OCI-LY7 (cell line): ENCODE results near the gene PARD3B. TPM values are rescaled to one million over a fixed set of nuclear protein-coding genes. Genes with fewer than 3 reads are reported as not detected.

Experiments
- BruUV-seq: library from RNA; stranded (reverse); fragments of 400-500 nt; replicated peaks from 2 replicates; lab custom pipeline; 2021; lab: Mats Ljungman, UMichigan
- CTCF ChIA-PET: fragments of 300-600 bp; sonication (Branson Sonifier 250); formaldehyde crosslinking; loops from one replicate; lab custom pipeline; 2022; ENCODE audit warnings: antibody characterized with exemption; ENCODE audit not compliant: unreplicated experiment; lab: Charles Lee
- POLR2A ChIA-PET: fragments of 300-600 bp; sonication (Branson Sonifier 250); formaldehyde crosslinking; loops from one replicate; lab custom pipeline; 2022; ENCODE audit warnings: antibody characterized with exemption; lab: Charles Lee
- DNase-seq: peaks from one replicate; pipeline ENCODE4 v3.0.0-alpha.2; 2015; ENCODE audit warnings: low spot score
- H2AFZ ChIP-seq: fragments of 200-600 bp; sonication (generic), shearing (Covaris generic); 2 replicates; pipeline ENCODE4 v1.6.1; 2014; ENCODE audit warnings: mild to moderate bottlenecking, antibody characterized with exemption, low read length, moderate library complexity
- H3K27ac ChIP-seq: fragments of 200-600 bp; sonication (generic); 2 replicates; pipeline ENCODE4 v1.5.1; 2014; ENCODE audit warnings: mixed run types, low read depth, mild to moderate bottlenecking, moderate library complexity, low read length, inconsistent platforms; ENCODE audit not compliant: poor library complexity, severe bottlenecking
- H3K36me3 ChIP-seq: fragments of 200-600 bp; sonication (generic); 2 replicates; pipeline ENCODE4 v1.6.1; 2014; ENCODE audit warnings: mild to moderate bottlenecking, antibody characterized with exemption, low read length, moderate library complexity, mixed read lengths; ENCODE audit not compliant: insufficient read depth
- H3K4me1 ChIP-seq: fragments of 200-600 bp; sonication (generic); 2 replicates; pipeline ENCODE4 v1.5.1; 2014; ENCODE audit warnings: mild to moderate bottlenecking, low read length; ENCODE audit not compliant: insufficient read depth, poor library complexity, severe bottlenecking
- H3K4me2 ChIP-seq: fragments of 200-600 bp; sonication (generic); 2 replicates; pipeline ENCODE4 v1.6.1; 2014; ENCODE audit warnings: mild to moderate bottlenecking, low read length
- H3K4me3 ChIP-seq: fragments of 200-600 bp; sonication (generic); 2 replicates; pipeline ENCODE4 v1.5.1; 2014; ENCODE audit warnings: mild to moderate bottlenecking, low read depth, low read length; ENCODE audit not compliant: poor library complexity, severe bottlenecking
- H3K79me2 ChIP-seq: fragments of 200-600 bp; sonication (generic); 2 replicates; pipeline ENCODE4 v1.6.1; 2016; ENCODE audit warnings: low read depth, mild to moderate bottlenecking, low read length, moderate library complexity, mixed read lengths; ENCODE audit not compliant: insufficient read depth
- H3K9me2 ChIP-seq: fragments of 200-600 bp; sonication (generic); 2 replicates; pipeline ENCODE4 v1.6.1; 2016; ENCODE audit warnings: mild to moderate bottlenecking, low read length, mixed read lengths; ENCODE audit not compliant: insufficient read depth
- H3K9me3 ChIP-seq: fragments of 200-600 bp; sonication (generic); 2 replicates; pipeline ENCODE4 v1.6.1; 2014; ENCODE audit warnings: mild to moderate bottlenecking, mixed run types, low read length, mixed read lengths
- H4K20me1 ChIP-seq: fragments of 200-600 bp; sonication (generic); 2 replicates; pipeline ENCODE4 v1.6.1; 2014; ENCODE audit warnings: mild to moderate bottlenecking, antibody characterized with exemption, low read length, moderate library complexity, mixed read lengths; ENCODE audit not compliant: insufficient read depth
- CTCF ChIP-seq: fragments of 200-600 bp; sonication (generic); conservative IDR thresholded peaks from 2 replicates; pipeline ENCODE4 v1.5.1; 2014; ENCODE audit warnings: mild to moderate bottlenecking, antibody characterized with exemption, low read length, moderate library complexity, mixed read lengths
- EZH2phosphoT487 ChIP-seq: fragments of 200-600 bp; sonication (generic); IDR thresholded peaks from 2 replicates; pipeline ENCODE4 v1.6.1; 2018; ENCODE audit warnings: low read depth, borderline replicate concordance, mild to moderate bottlenecking, mixed run types, antibody characterized with exemption, low read length, moderate library complexity, mixed read lengths
- intact Hi-C: fragments of 100-400 bp; cut with micrococcal nuclease; formaldehyde crosslinking; loops from one replicate; pipeline ENCODE4 v1.10.0; 2022; ENCODE audit not compliant: unreplicated experiment
- total RNA-seq, 2 experiments: library from RNA; depleted of rRNA in 1 of 2; stranded (reverse); fragments of >200 nt in 1 of 2; shearing (Covaris generic) in 1 of 2; gene quantifications; 2 replicates each; pipeline ENCODE4 v1.2.3, GENCODE V29; 2014 to 2022

PARD3B gene
- total RNA-seq, 2 experiments from 2014 or later: not detected

DNA sequence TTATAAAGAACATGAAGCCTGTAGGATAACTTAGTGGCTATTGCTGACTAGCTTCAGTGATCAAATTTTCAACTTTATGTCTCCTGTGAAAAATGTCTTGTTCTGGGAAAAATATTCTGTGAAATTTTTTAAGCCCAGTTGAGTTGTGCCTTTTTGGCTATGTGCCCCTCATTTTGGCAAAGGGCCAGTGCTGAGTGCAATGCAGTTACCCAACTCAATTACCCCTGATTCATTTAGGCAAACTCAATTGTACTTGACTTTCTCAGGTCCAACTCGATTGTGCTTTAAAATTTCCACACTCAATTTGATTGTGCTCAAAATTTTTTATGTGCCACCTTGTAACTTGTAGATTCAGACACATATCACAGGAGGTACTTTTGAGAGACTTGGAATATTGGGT is 588.3 kb downstream of the PARD3B start:
- H3K9me3 ChIP-seq: no peaks in the 10 kb centered on the region
- no peaks in the 10 kb centered on the region for H3K9me2 ChIP-seq
- H3K79me2 ChIP-seq: no peaks in the 10 kb centered on the region
- H3K27ac ChIP-seq: no peak overlapping the region
- no peak overlapping the region for H3K4me3 ChIP-seq
- no peak overlapping the region for H3K4me2 ChIP-seq
- no peak for DNase-seq
- CTCF ChIA-PET: no interaction called here
- H3K36me3 ChIP-seq: no peaks in the 10 kb centered on the region
- BruUV-seq: no TSS peak
- H4K20me1 ChIP-seq: no peaks in the 10 kb centered on the region
- H3K4me1 ChIP-seq: no peaks in the 10 kb centered on the region
- no peak for TF ChIP-seq CTCF
- TF ChIP-seq EZH2phosphoT487: no peak
- intact Hi-C loops: no loop called here
- no peak overlapping the region for H2AFZ ChIP-seq
- POLR2A ChIA-PET: no interaction called here

DNA sequence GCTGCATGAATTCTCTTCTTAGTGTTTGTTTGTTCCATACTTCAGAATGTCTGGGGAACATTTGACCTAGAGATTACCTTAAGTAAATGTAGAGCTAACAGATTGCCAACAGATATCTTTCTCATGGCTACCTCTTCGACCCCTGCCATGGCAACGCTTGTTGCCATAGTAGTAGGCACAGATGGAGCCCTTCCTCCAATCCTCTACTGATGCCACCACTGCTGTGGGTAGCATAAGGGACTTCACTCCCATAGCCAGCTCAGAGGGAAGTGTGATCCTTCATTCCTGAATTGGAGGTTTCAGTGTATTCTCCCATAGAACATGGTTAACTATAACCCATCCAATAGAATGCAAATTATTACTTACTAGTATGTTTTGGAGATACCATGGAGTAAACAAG is 593.5 kb downstream of the PARD3B start:
- Histone ChIP-seq H3K4me1 (no peaks in the 10 kb centered on the region), H3K79me2 (no peaks in the 10 kb centered on the region), H3K4me3 (no peak overlapping the region), H3K36me3 (no peaks in the 10 kb centered on the region), H3K4me2 (no peak overlapping the region), H3K9me3 (no peaks in the 10 kb centered on the region), H4K20me1 (no peaks in the 10 kb centered on the region), H3K9me2 (no peaks in the 10 kb centered on the region), H2AFZ (no peak overlapping the region), H3K27ac (no peak overlapping the region)
- TF ChIP-seq EZH2phosphoT487 (no peak), CTCF (no peak)
- ChIA-PET POLR2A (no interaction called here), CTCF (no interaction called here)
- DNase-seq: no peak
- no TSS peak for BruUV-seq
- intact Hi-C loops: no loop called here

DNA sequence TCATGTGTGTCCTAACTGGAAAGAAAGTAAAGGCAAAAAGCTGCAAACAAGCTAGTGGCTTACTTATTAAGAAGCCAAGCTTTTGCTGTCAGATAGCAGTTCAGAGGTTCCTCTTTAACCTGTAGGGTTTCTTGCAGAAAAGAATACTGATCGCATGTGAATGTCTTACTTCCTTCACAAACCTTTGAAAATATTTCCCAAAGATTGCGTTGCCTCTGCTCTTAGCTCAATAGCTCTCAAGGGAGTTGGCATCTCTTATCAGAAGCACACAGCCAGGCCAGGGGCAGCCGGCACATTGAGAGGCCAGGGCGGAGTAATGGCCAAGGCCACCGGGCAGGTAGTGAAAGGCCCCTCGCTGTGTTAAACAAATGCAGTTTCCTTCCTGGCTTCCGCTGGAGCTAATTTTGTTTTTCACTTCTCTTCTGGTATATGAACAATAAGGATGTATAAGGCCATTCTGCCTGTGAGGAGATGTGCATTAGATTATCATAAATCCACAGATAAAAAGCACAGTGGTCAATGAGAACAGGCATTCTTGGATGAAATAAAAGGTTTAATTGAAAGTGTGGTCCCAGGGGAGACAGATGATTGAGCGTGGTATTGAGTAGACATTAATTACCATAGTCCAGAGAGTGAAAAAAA is 594.7 kb downstream of the PARD3B start:
- Histone ChIP-seq H3K9me2 (no peaks in the 10 kb centered on the region), H3K27ac (no peak overlapping the region), H3K4me2 (no peak overlapping the region), H3K9me3 (no peaks in the 10 kb centered on the region), H3K4me3 (no peak overlapping the region), H3K4me1 (no peaks in the 10 kb centered on the region), H2AFZ (no peak overlapping the region), H3K36me3 (no peaks in the 10 kb centered on the region), H4K20me1 (no peaks in the 10 kb centered on the region), H3K79me2 (no peaks in the 10 kb centered on the region)
- intact Hi-C loops: no loop called here
- DNase-seq: no peak
- TF ChIP-seq CTCF (no peak), EZH2phosphoT487 (no peak)
- ChIA-PET CTCF (no interaction called here), POLR2A (interaction anchor here (0.7 kb wide), 2 partner anchors 623 to 804 kb away, joined by 3 to 5 read pairs; no protein-coding TSS in a partner anchor)
- no TSS peak for BruUV-seq
